Osteocyte (in vitro differentiated cells): ENCODE results near the gene IL1RAPL1. TPM values are rescaled to one million over a fixed set of nuclear protein-coding genes. Genes with fewer than 3 reads are reported as not detected.

Experiments used
- DNase-seq: peaks from one replicate; pipeline ENCODE4 v3.0.0; 2021; ENCODE audit warnings: mixed read lengths; ENCODE audit not compliant: unreplicated experiment; ENCODE audit errors: extremely low spot score
- H3K27ac Mint-ChIP-seq: one replicate; pipeline ENCODE4 v1.8.0; 2021; ENCODE audit warnings: mild to moderate bottlenecking, mixed read lengths; ENCODE audit not compliant: unreplicated experiment
- H3K27me3 Mint-ChIP-seq: one replicate; pipeline ENCODE4 v1.8.0; 2021; ENCODE audit warnings: mixed read lengths; ENCODE audit not compliant: unreplicated experiment
- H3K36me3 Mint-ChIP-seq: one replicate; pipeline ENCODE4 v1.8.0; 2021; ENCODE audit warnings: mixed read lengths; ENCODE audit not compliant: unreplicated experiment
- H3K4me1 Mint-ChIP-seq: one replicate; pipeline ENCODE4 v1.8.0; 2021; ENCODE audit warnings: mixed read lengths; ENCODE audit not compliant: unreplicated experiment
- H3K4me3 Mint-ChIP-seq: one replicate; pipeline ENCODE4 v1.8.0; 2021; ENCODE audit warnings: mild to moderate bottlenecking, moderate library complexity, mixed read lengths; ENCODE audit not compliant: unreplicated experiment
- H3K9me3 Mint-ChIP-seq: one replicate; pipeline ENCODE4 v1.8.0; 2021; ENCODE audit warnings: mixed read lengths; ENCODE audit not compliant: unreplicated experiment
- total RNA-seq: library from RNA; stranded (reverse); gene quantifications from 2 replicates; pipeline ENCODE4 v1.2.1, GENCODE V29; 2021
- TF ChIP-seq, protein P1 (sequence below): fragments of 200-600 bp; sonication (generic); IDR thresholded peaks from 2 replicates; pipeline ENCODE4 v1.5.0; 2021; ENCODE audit warnings: antibody characterized with exemption, mild to moderate bottlenecking, moderate library complexity

IL1RAPL1 gene
- total RNA-seq, 1 donor from 2014 or later: not detected

DNA sequence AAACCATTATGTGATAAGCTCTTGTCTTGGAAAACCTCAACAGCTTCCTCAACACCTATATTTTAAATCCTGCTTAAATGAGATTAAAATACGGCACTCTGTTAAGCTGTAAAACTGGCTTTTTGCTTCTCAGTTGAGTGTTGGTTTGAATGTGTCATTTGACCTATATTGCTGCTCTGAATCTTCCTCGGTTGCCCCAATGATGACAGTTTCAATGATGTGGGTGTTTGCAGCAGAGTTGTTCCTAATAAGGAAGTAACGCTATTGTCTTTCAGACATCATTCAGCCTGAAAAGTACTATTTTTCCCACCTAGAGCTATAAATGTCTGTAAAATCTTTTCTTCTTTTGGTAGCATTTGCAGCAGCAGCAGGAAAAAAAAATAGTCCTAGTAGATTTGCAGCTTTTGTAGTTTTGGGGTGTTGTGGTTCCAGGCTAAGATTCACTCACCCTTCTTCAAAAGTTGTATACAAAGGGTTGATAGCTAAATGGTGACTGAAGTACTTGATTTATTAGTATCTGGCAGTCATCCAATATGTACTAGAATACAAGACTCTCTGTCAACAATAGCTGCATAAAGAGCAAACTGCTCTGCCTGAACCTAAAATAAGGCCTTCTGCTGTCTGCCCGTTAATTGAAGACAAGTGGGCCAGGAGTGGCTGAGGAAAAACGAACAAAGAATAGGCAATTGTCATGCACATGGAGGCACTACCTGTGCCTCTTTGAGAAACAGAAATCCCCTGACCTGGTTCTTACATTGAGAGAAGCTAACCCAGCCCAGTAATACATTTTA, 333.1 kb downstream of the IL1RAPL1 start:
- Mint-ChIP-seq H3K27ac (no peak overlapping the region), H3K36me3 (no peaks in the 10 kb centered on the region), H3K4me1 (no peaks in the 10 kb centered on the region), H3K4me3 (no peak overlapping the region), H3K9me3 (no peaks in the 10 kb centered on the region), H3K27me3 (no peaks in the 10 kb centered on the region)
- TF ChIP-seq, protein P1, sequence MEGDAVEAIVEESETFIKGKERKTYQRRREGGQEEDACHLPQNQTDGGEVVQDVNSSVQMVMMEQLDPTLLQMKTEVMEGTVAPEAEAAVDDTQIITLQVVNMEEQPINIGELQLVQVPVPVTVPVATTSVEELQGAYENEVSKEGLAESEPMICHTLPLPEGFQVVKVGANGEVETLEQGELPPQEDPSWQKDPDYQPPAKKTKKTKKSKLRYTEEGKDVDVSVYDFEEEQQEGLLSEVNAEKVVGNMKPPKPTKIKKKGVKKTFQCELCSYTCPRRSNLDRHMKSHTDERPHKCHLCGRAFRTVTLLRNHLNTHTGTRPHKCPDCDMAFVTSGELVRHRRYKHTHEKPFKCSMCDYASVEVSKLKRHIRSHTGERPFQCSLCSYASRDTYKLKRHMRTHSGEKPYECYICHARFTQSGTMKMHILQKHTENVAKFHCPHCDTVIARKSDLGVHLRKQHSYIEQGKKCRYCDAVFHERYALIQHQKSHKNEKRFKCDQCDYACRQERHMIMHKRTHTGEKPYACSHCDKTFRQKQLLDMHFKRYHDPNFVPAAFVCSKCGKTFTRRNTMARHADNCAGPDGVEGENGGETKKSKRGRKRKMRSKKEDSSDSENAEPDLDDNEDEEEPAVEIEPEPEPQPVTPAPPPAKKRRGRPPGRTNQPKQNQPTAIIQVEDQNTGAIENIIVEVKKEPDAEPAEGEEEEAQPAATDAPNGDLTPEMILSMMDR: no peak
- no peak for DNase-seq

DNA sequence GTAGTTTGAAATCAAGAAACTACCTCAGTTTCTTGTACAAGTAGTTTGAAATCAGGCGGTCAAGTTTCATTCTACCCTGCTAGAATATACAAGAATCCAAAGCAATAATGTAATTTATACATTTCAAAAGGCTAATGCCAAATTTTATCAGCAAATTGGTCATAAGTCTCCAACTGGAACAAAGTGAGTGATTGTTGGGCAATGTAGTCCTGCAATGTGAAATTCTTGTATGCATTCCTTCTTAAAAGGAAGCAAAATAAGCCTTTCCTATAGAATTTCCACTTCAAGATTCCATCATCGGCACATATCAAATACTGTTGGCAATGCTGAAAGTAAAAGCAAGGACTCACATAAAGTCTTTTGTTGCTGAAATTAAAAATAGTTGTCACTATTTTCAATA, 334.9 kb downstream of the IL1RAPL1 start:
- H3K27me3 Mint-ChIP-seq: no peaks in the 10 kb centered on the region
- no peak overlapping the region for H3K4me3 Mint-ChIP-seq
- H3K36me3 Mint-ChIP-seq: no peaks in the 10 kb centered on the region
- TF ChIP-seq, protein P1: no peak
- H3K27ac Mint-ChIP-seq: no peak overlapping the region
- no peak for DNase-seq
- H3K4me1 Mint-ChIP-seq: no peaks in the 10 kb centered on the region
- H3K9me3 Mint-ChIP-seq: no peaks in the 10 kb centered on the region

GRCh38 chrX:28946846-28947245, 359.6 kb downstream of the IL1RAPL1 start:
- no peak overlapping the region for H3K4me3 Mint-ChIP-seq
- no peaks in the 10 kb centered on the region for H3K27me3 Mint-ChIP-seq
- no peaks in the 10 kb centered on the region for H3K4me1 Mint-ChIP-seq
- no peak for DNase-seq
- H3K27ac Mint-ChIP-seq: no peak overlapping the region
- H3K9me3 Mint-ChIP-seq: peaks cover 3% of the 10 kb centered on the region
- H3K36me3 Mint-ChIP-seq: no peaks in the 10 kb centered on the region
- TF ChIP-seq, protein P1: no peak

DNA sequence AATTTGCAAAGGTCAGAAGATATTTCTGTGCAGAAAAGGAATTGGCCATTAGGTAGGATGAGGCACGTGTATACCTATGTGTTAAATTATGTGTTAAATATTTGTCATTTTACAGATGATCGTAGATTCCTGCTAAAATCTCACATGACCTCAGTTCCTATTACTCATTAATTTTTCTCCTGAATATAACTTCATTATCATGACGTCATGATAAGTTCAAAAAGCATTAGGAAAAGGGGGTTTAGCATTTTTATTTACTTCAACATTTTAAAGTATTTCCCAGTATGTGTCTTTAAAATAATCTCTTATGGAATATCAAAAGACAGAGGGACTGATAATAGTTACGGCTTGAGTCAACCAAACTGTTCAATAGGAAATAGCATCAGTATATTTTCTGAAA, 372.8 kb downstream of the IL1RAPL1 start:
- no peak overlapping the region for H3K4me3 Mint-ChIP-seq
- H3K27ac Mint-ChIP-seq: no peak overlapping the region
- no peak for DNase-seq
- H3K27me3 Mint-ChIP-seq: no peaks in the 10 kb centered on the region
- H3K36me3 Mint-ChIP-seq: no peaks in the 10 kb centered on the region
- TF ChIP-seq, protein P1: no peak
- no peaks in the 10 kb centered on the region for H3K9me3 Mint-ChIP-seq
- no peaks in the 10 kb centered on the region for H3K4me1 Mint-ChIP-seq

DNA sequence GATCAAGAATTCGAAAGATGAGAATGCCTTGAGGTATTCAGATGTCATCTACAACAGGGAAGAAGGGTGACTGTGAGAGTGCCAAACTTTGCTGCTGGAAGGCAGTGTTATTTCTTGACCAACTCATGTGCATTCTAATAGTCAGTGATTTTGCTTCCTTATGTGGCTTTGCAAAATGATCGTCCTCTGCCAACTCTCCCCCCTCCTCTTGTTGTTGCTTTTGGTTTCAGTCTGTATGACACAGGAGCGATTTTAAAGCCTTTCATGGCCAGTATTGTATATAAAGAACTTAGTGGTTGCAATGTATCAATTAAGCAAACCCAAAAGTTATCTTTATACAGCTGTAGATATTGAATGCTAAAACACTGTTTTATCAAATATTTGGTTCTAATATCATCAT, 379.1 kb downstream of the IL1RAPL1 start:
- no peak overlapping the region for H3K27ac Mint-ChIP-seq
- H3K36me3 Mint-ChIP-seq: no peaks in the 10 kb centered on the region
- no peaks in the 10 kb centered on the region for H3K27me3 Mint-ChIP-seq
- peaks cover under 1% of the 10 kb centered on the region for H3K9me3 Mint-ChIP-seq
- no peak for DNase-seq
- H3K4me3 Mint-ChIP-seq: no peak overlapping the region
- H3K4me1 Mint-ChIP-seq: no peaks in the 10 kb centered on the region
- TF ChIP-seq, protein P1: no peak
